ENCODE results near the gene KCNJ6. TPM values are rescaled to one million over a fixed set of nuclear protein-coding genes. Genes with fewer than 3 reads are reported as not detected.

KCNJ6 gene
- under 1 TPM in 1 of 4 donors, not detected in 3; 0.03 TPM for total RNA-seq
- polyA plus RNA-seq, result not detected
- long read RNA-seq, donor 1, partial matches to known transcripts, result 0 of 1 reads
- long read RNA-seq, donor 1, other reads (novel, unspliced or antisense), result 1 of 1 reads
- long read RNA-seq, donor 2, result 0 reads
- long read RNA-seq, donor 3, partial matches to known transcripts, result 0 of 1 reads
- long read RNA-seq, donor 3, other reads (novel, unspliced or antisense), result 1 of 1 reads
- long read RNA-seq, donor 4, result 0 reads

GRCh38 chr21:37916310-37917051, at the start of gene KCNJ6:
Gene KCNJ6, minus strand, starts transcription at chr21:37916457. Its CDS starts 75,775 bp downstream, at chr21:37840682.
- no peaks in the 10 kb centered on the region for H3K27me3 ChIP-seq (ENCODE audit: control insufficient read depth, insufficient read depth)
- ATAC-seq, result peak; percentile 65 to 71
- peak within 1 kb of the TSS; percentile 30 for H3K4me3 ChIP-seq (ENCODE audit: low read length)
- H3K4me1 ChIP-seq (ENCODE audit: control insufficient read depth, insufficient read depth, low read length), result no peaks in the 10 kb centered on the region
- intact Hi-C loops (cut with DNase I), result loop anchor here in 3 of 4 donors (10.0 kb wide), 1 partner anchor 202 kb away; no protein-coding TSS in a partner anchor
- H3K9me3 ChIP-seq (ENCODE audit: control insufficient read depth, low read length), result no peaks in the 10 kb centered on the region
- WGBS, result 2% methylated on average over 56 of the region's 56 CpGs
- H3K27ac ChIP-seq (ENCODE audit: low read length), result no peak within 1 kb of the TSS
- peak; percentile 22 to 63 (median 62) for DNase-seq

GRCh38 chr21:37965088-37965805, 49.0 kb upstream of the KCNJ6 start:
- DNase-seq, result no peak
- no peaks in the 10 kb centered on the region for H3K27me3 ChIP-seq (ENCODE audit: control insufficient read depth, insufficient read depth)
- no peak overlapping the region for H3K27ac ChIP-seq (ENCODE audit: low read length)
- ATAC-seq, result no peak
- H3K4me1 ChIP-seq (ENCODE audit: control insufficient read depth, insufficient read depth, low read length), result no peaks in the 10 kb centered on the region
- H3K9me3 ChIP-seq (ENCODE audit: control insufficient read depth, low read length), result no peaks in the 10 kb centered on the region
- H3K4me3 ChIP-seq (ENCODE audit: low read length), result no peak overlapping the region
- WGBS, result 77% methylated on average over 11 of the region's 11 CpGs
- intact Hi-C loops (cut with DNase I), result no loop called here

DNA sequence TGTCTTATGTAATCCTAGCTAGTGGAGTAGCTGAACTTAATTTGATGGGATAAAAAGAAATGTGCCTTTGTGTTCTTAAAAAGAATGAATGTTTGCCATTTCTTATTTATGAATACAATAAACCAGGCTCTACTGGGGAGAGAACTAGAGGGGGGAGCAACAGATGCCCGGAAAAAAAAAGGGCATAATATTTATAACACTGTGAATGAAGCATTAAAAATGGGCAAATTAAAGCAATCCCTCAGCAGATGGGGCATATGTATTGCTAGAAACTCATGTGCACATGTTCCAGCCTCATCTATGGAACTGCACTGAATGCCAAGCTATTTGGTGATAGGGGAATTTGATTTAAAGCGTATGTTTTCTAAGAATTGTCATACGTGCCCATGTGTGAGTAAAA, 42.3 kb upstream of the KCNJ6 start:
- H3K9me3 ChIP-seq (ENCODE audit: control insufficient read depth, low read length), result no peaks in the 10 kb centered on the region
- no peaks in the 10 kb centered on the region for H3K4me1 ChIP-seq (ENCODE audit: control insufficient read depth, insufficient read depth, low read length)
- no peak overlapping the region for H3K27ac ChIP-seq (ENCODE audit: low read length)
- no peak for DNase-seq
- no peaks in the 10 kb centered on the region for H3K27me3 ChIP-seq (ENCODE audit: control insufficient read depth, insufficient read depth)
- intact Hi-C loops (cut with DNase I), result no loop called here
- WGBS, result 65% methylated on average over 3 of the region's 3 CpGs
- H3K4me3 ChIP-seq (ENCODE audit: low read length), result no peak overlapping the region
- ATAC-seq, result no peak

GRCh38 chr21:37956772-37957171, 40.5 kb upstream of the KCNJ6 start:
- DNase-seq (no peak), ATAC-seq (no peak)
- H3K9me3 ChIP-seq (ENCODE audit: control insufficient read depth, low read length), result no peaks in the 10 kb centered on the region
- no peak overlapping the region for H3K4me3 ChIP-seq (ENCODE audit: low read length)
- intact Hi-C loops (cut with DNase I), result no loop called here
- no peak overlapping the region for H3K27ac ChIP-seq (ENCODE audit: low read length)
- 75% methylated on average over 9 of the region's 9 CpGs for WGBS
- no peaks in the 10 kb centered on the region for H3K27me3 ChIP-seq (ENCODE audit: control insufficient read depth, insufficient read depth)
- H3K4me1 ChIP-seq (ENCODE audit: control insufficient read depth, insufficient read depth, low read length), result no peaks in the 10 kb centered on the region

- DNase-seq, result no peak
- intact Hi-C loops (cut with DNase I), result no loop called here
- 79% methylated on average over 2 of the region's 2 CpGs for WGBS
These were observed 28.8 kb upstream of the KCNJ6 start for GRCh38 chr21:37945036-37945435.

DNA sequence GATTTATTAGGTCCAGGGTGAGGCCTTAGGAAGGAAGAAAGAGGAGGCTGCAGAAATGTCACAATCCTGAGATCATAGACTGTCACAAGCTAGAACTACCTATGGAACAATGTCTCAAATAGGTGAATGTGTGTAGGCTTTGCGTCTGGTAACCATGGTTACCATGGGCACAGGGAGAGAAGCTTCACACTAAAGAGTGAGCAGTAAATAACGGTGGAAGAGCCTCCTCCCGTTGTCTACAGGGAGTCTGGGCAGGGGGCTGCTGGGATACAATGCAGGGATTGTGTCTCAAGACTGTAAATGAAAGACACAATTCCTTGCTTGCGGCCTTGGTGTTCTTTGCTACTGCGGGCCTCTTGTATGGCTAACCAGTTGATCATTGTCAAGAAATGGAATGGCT, 28.2 kb upstream of the KCNJ6 start:
- ATAC-seq (no peak), DNase-seq (no peak)
- 83% methylated on average over 5 of the region's 5 CpGs for WGBS
- Histone ChIP-seq H3K4me3 (ENCODE audit: low read length) (no peak overlapping the region), H3K9me3 (ENCODE audit: control insufficient read depth, low read length) (no peaks in the 10 kb centered on the region), H3K4me1 (ENCODE audit: control insufficient read depth, insufficient read depth, low read length) (no peaks in the 10 kb centered on the region), H3K27me3 (ENCODE audit: control insufficient read depth, insufficient read depth) (no peaks in the 10 kb centered on the region), H3K27ac (ENCODE audit: low read length) (no peak overlapping the region)
- intact Hi-C loops (cut with DNase I), result no loop called here

More at GRCh38 chr21:37945036-37945435, 28.8 kb upstream of the KCNJ6 start:
- no peak for ATAC-seq
- no peak overlapping the region for H3K4me3 ChIP-seq (ENCODE audit: low read length)
- H3K27ac ChIP-seq (ENCODE audit: low read length), result no peak overlapping the region
- H3K27me3 ChIP-seq (ENCODE audit: control insufficient read depth, insufficient read depth), result no peaks in the 10 kb centered on the region
- no peaks in the 10 kb centered on the region for H3K9me3 ChIP-seq (ENCODE audit: control insufficient read depth, low read length)
- no peaks in the 10 kb centered on the region for H3K4me1 ChIP-seq (ENCODE audit: control insufficient read depth, insufficient read depth, low read length)

DNA sequence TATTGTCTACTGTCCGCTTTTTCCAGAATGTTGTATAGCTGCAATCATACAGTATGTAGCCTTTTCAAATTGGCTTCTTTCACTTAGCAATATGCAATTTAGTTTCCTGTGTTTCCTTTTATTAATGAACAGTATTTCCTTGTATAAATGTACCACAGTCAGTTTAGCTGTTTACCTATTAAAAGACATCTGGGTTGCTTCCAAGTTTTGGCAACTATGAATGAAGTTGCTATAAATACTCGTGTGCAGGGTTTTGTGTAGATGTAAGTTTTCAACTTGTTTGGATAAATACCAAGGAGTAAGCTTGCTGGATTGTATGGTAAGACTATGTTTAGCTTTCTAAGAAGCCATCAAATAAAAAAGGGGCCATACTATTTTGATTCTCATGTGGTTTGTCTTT, 24.4 kb upstream of the KCNJ6 start:
- H3K9me3 ChIP-seq (ENCODE audit: control insufficient read depth, low read length), result no peaks in the 10 kb centered on the region
- H3K4me3 ChIP-seq (ENCODE audit: low read length), result no peak overlapping the region
- no peak for ATAC-seq
- no peak overlapping the region for H3K27ac ChIP-seq (ENCODE audit: low read length)
- WGBS, result 39% methylated on average over 2 of the region's 2 CpGs
- H3K4me1 ChIP-seq (ENCODE audit: control insufficient read depth, insufficient read depth, low read length), result no peaks in the 10 kb centered on the region
- DNase-seq, result no peak
- intact Hi-C loops (cut with DNase I), result no loop called here
- no peaks in the 10 kb centered on the region for H3K27me3 ChIP-seq (ENCODE audit: control insufficient read depth, insufficient read depth)

- intact Hi-C loops (cut with DNase I), result no loop called here
These were observed 23.6 kb upstream of the KCNJ6 start for GRCh38 chr21:37939838-37940237.

GRCh38 chr21:37939251-37939650, 23.0 kb upstream of the KCNJ6 start:
- no peak overlapping the region for H3K4me3 ChIP-seq (ENCODE audit: low read length)
- H3K27ac ChIP-seq (ENCODE audit: low read length), result no peak overlapping the region
- ATAC-seq (no peak), DNase-seq (no peak)
- H3K27me3 ChIP-seq (ENCODE audit: control insufficient read depth, insufficient read depth), result no peaks in the 10 kb centered on the region
- no peaks in the 10 kb centered on the region for H3K9me3 ChIP-seq (ENCODE audit: control insufficient read depth, low read length)
- intact Hi-C loops (cut with DNase I), result no loop called here
- H3K4me1 ChIP-seq (ENCODE audit: control insufficient read depth, insufficient read depth, low read length), result no peaks in the 10 kb centered on the region
- WGBS, result 81% methylated on average over 4 of the region's 4 CpGs

More at GRCh38 chr21:37939838-37940237, 23.6 kb upstream of the KCNJ6 start:
- H3K4me3 ChIP-seq (ENCODE audit: low read length), result no peak overlapping the region
- 85% methylated on average over 4 of the region's 4 CpGs for WGBS
- no peak overlapping the region for H3K27ac ChIP-seq (ENCODE audit: low read length)
- no peaks in the 10 kb centered on the region for H3K4me1 ChIP-seq (ENCODE audit: control insufficient read depth, insufficient read depth, low read length)
- H3K9me3 ChIP-seq (ENCODE audit: control insufficient read depth, low read length), result no peaks in the 10 kb centered on the region
- H3K27me3 ChIP-seq (ENCODE audit: control insufficient read depth, insufficient read depth), result no peaks in the 10 kb centered on the region
- no peak for ATAC-seq
- DNase-seq, result no peak

DNA sequence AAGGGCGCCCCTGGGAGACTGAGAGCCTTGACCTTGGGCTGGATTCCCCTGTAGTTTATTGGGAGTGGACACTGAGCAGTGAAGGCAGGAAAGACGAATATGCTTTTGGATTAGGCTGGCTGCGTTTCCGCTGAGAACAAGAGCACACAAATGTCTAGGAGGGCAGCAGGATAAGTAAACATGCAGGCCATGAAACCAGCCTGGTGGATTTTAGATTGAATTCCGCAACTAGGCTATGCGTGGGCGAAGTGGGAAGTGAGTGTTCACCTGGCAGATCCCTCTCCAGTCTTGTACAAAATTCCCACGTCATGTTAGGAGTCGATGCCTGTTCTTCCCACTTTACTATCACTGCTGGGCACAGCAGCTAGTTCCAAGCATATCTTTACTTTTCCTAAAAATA, 21.4 kb upstream of the KCNJ6 start:
- no peak for DNase-seq
- no peak overlapping the region for H3K4me3 ChIP-seq (ENCODE audit: low read length)
- no peaks in the 10 kb centered on the region for H3K27me3 ChIP-seq (ENCODE audit: control insufficient read depth, insufficient read depth)
- no peaks in the 10 kb centered on the region for H3K9me3 ChIP-seq (ENCODE audit: control insufficient read depth, low read length)
- ATAC-seq, result no peak
- no peak overlapping the region for H3K27ac ChIP-seq (ENCODE audit: low read length)
- WGBS, result 80% methylated on average over 9 of the region's 9 CpGs
- intact Hi-C loops (cut with DNase I), result no loop called here
- no peaks in the 10 kb centered on the region for H3K4me1 ChIP-seq (ENCODE audit: control insufficient read depth, insufficient read depth, low read length)

All from right cardiac atrium (tissue), 5 donors.